Mammary epithelial cell (primary cell): ENCODE results near the gene GPX6.
A peak's percentile ranks its signal among the peaks of the same experiment; 100 is the strongest.

Experiments
- EZH2 ChIP-seq: IDR thresholded peaks from 2 replicates; pipeline ENCODE4 v1.6.1; 2012; ENCODE audit warnings: low read length, inconsistent platforms, borderline replicate concordance
- TF ChIP-seq, protein P1 (sequence below), 2 donors: IDR thresholded peaks in 1 of 2; conservative IDR thresholded peaks in 1 of 2; 2 replicates each; pipeline ENCODE4 v1.5.1; 2011 to 2012; ENCODE audit warnings: inconsistent platforms in 2 of 2, low read length in 2 of 2, mild to moderate bottlenecking in 2 of 2, control low read depth in 1 of 2, low read depth in 1 of 2; ENCODE audit not compliant: insufficient read depth in 1 of 2; ENCODE audit errors: extremely low read depth in 1 of 2

DNA sequence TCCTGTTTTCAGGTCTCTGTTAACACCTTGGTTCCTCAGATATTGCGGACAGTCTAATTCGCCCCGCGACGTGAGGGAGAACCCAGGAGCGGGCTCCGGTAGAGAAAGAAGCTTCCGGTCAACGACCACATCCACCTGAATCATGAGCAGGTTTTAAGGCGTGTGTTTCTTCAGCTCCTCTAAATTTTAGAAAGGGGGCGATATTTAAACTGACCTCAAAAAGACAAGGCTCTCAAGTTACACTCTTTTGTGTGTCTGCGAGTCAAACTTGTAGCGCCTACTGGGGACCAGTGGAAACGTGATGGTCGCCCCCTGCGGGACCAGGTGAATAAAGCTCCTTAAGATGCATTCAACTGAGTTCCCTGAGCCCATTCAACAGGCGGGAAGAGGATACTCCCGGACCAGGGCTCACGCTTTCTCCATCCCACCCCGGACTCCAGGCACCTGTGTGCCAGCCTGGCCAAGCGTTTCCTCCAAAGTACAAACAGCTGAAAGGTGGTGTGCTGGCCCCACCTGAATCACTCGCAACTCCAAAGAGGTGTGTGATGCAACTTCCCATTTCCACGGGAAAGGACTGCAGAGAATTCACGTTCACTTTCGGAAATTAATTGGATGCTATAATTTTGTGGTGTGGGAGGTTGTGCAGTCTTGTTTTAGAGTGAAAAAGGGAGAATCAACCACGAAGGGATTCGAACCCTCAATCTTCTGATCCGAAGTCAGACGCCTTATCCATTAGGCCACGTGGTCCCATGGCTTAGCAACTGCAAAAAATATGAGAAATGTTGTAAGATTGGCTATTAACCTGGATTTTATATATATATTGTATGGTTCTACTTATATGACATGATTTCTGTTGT lies 27.1 kb upstream of the GPX6 start:
- TF ChIP-seq, protein P1, sequence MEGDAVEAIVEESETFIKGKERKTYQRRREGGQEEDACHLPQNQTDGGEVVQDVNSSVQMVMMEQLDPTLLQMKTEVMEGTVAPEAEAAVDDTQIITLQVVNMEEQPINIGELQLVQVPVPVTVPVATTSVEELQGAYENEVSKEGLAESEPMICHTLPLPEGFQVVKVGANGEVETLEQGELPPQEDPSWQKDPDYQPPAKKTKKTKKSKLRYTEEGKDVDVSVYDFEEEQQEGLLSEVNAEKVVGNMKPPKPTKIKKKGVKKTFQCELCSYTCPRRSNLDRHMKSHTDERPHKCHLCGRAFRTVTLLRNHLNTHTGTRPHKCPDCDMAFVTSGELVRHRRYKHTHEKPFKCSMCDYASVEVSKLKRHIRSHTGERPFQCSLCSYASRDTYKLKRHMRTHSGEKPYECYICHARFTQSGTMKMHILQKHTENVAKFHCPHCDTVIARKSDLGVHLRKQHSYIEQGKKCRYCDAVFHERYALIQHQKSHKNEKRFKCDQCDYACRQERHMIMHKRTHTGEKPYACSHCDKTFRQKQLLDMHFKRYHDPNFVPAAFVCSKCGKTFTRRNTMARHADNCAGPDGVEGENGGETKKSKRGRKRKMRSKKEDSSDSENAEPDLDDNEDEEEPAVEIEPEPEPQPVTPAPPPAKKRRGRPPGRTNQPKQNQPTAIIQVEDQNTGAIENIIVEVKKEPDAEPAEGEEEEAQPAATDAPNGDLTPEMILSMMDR (conservative IDR thresholded peaks at IDR 0.05 in 1 of 2, IDR thresholded peaks at IDR 0.05 in 1 of 2; ENCODE audit: extremely low read depth in 1 of 2, insufficient read depth in 1 of 2, low read depth in 1 of 2, low read length in 2 of 2): peak; percentile 59 to 63
- no peak for TF ChIP-seq EZH2
